GM18498 (cell line): ENCODE measurements around the gene WT1.

Source experiments
- ATAC-seq: cut with Tn5 transposase; IDR thresholded peaks from one replicate; pipeline ENCODE4 v1.9.1; 2021; ENCODE audit warnings: mild to moderate bottlenecking, moderate library complexity; ENCODE audit not compliant: unreplicated experiment

WT1 gene

GRCh38 chr11:32438866-32439489 is 3.6 kb upstream of the WT1 start:
- ATAC-seq: no peak

- ATAC-seq: no peak
These were observed 3.1 kb upstream of the WT1 start for GRCh38 chr11:32438346-32438865.

- no peak for ATAC-seq
These were observed 2.4 kb upstream of the WT1 start for GRCh38 chr11:32437495-32438345.

- ATAC-seq: no peak
These were observed 1.6 kb upstream of the WT1 start for GRCh38 chr11:32436751-32437494.

- ATAC-seq: no peak
These were observed 807 bp upstream of the WT1 start for GRCh38 chr11:32435942-32436750.

GRCh38 chr11:32435152-32435480 is 223 bp downstream of the WT1 start:
- no peak for ATAC-seq

DNA sequence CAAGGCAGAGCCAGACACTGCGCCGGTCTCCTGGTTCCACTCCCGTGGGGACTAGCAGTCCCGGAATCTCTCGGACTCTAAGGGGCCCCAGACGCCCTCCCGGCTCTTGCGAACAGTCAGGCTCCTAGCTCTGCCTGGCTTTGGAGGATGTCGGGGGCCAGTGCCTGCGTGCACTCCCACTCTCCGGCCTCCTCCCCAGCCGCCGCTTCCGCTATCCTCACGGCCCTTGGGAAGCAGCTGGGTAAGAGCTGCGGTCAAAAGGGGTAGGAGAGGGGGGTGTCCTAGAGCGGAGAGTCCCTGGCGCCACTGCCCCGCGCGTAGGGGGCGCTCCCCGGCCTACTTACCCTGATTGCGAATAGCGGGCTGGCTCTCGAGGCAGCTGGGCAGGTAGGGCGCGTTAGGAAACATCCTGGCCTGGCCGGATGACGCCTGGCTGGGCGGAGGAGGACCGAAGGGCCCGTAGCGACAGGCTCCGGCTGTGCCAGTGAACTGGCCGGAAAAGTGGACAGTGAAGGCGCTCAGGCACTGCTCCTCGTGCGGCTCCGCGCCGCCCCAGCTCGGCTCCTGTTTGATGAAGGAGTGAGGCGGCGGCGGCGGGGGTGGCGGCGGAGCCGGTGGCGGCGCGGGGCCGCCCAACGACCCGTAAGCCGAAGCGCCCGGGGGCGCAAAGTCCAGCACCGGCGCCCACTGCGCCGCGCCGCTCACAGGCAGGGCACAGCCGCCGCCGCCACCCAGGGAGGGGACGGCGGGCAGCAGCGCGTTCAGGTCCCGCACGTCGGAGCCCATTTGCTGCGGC is 785 bp downstream of the WT1 start:
- ATAC-seq: no peak

DNA sequence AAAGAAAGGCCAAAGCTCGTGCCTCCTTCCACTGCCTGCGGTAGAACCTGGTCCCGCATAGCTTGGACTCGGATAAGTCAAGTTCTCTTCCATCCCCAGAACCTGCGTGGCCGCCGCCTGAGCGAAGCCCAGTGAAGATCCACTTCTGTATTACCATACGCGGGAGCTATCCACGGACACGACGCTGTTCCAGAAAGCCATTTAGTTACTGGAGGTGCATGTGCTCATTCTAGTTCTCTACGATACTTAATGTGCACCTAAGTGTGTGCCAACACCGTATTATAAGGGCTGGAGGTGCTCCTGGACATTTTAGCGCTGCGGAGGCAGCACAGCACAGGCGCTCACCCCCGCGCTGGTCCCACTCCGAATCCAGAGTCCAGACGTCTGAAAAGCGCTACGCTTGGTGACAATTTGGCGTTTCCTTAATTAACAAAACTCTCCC is 1.4 kb downstream of the WT1 start:
- no peak for ATAC-seq

GRCh38 chr11:32433101-32433913 is 2.0 kb downstream of the WT1 start:
- ATAC-seq: no peak

GRCh38 chr11:32432565-32432964 is 2.8 kb downstream of the WT1 start:
- ATAC-seq: no peak

GRCh38 chr11:32430568-32431381 is 4.6 kb downstream of the WT1 start:
- no peak for ATAC-seq

DNA sequence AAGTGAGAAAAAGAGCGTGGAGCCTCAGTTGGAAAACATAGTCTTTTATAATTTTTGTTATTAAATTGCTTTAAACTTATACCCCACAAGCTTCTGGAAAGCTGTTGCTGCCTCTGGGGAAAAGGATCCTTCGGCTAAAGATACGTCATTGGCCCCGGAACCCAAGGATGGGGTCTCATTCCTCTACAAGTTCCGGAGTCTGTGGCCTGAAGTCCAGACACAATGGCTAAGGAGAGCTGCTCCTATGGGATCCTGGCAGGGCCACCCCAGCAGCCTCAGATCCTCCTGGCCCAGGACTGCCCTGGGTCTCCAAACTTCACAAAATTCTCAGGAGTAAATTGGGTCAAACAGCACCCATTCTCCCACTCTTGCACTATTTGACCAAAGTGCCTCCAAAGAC is 5.9 kb downstream of the WT1 start:
- ATAC-seq: no peak

GRCh38 chr11:32428665-32429303 is 6.6 kb downstream of the WT1 start:
- no peak for ATAC-seq

DNA sequence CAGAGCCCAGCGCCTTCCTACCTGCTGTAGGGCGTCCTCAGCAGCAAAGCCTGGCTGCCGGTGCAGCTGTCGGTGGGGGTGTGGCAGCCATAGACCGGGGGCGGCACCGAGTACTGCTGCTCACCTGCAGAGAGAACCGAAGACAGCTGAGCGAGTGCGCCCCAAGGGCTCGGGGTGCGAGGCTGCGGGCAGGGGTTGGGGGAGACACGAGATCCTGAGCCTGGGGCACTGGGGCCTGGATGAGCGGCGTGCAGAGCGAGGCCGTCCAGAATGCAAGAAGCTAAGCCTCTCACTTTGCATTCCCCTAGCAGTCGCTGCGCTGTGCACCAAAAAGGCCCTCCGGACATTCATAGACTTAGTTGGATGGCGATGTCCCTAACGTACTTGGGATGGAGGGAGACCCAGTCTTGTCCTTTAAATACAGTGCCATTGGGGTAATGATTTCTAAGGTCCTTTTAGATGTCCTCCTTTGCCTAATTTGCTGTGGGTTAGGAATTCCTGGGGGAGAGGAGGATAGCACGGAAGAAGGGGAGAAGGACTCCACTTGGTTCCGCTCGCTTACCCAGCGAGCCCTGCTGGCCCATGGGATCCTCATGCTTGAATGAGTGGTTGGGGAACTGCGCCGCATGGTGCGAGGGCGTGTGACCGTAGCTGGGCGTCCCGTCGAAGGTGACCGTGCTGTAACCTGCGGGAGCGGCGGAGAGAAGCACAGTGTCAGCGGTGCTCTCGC is 7.2 kb downstream of the WT1 start:
- no peak for ATAC-seq

GRCh38 chr11:32427616-32427934 is 7.8 kb downstream of the WT1 start:
- no peak for ATAC-seq

- ATAC-seq: no peak
These were observed 8.3 kb downstream of the WT1 start for GRCh38 chr11:32426819-32427615.

- ATAC-seq: no peak
These were observed 9.1 kb downstream of the WT1 start for GRCh38 chr11:32426192-32426591.
